HEK293 (cell line): ENCODE data around the gene IFIT5.

Experiments
- CTCF ChIA-PET: fragments of 350-600 bp; formaldehyde crosslinking; extraction: SDS; loops from one replicate; lab custom pipeline; 2021; ENCODE audit warnings: antibody characterized with exemption; lab: Yijun Ruan, JAX
- POLR2A ChIA-PET: fragments of 300-600 bp; formaldehyde crosslinking; extraction: SDS; loops from one replicate; lab custom pipeline; 2020; ENCODE audit warnings: antibody characterized with exemption, inconsistent platforms; lab: Yijun Ruan, JAX
- H3K27ac ChIP-seq: fragments of 200-500 bp; sonication (Bioruptor generic); 2 replicates; pipeline ENCODE4 v1.5.1; 2014; ENCODE audit warnings: low read depth, low read length, control low read depth, inconsistent platforms; ENCODE audit errors: extremely low read depth
- H3K36me3 ChIP-seq, 2 experiments: fragments of 200-500 bp in 1 of 2; sonication (Bioruptor generic) in 1 of 2; 1 replicate in 1 of 2; 2 replicates in 1 of 2; pipeline ENCODE4 v1.5.1; 2014 to 2017; ENCODE audit warnings: inconsistent platforms in 2 of 2, low read length in 2 of 2; ENCODE audit not compliant: control insufficient read depth in 2 of 2, insufficient read depth in 1 of 2
- H3K4me1 ChIP-seq: fragments of 200-500 bp; sonication (Bioruptor generic); 2 replicates; pipeline ENCODE4 v1.5.1; 2014; ENCODE audit warnings: mild to moderate bottlenecking, low read length, inconsistent platforms; ENCODE audit not compliant: control insufficient read depth, insufficient read depth
- H3K4me3 ChIP-seq: 2 replicates; pipeline ENCODE4 v1.5.1; 2011; ENCODE audit warnings: low read depth, mild to moderate bottlenecking, control low read depth, low read length, moderate library complexity
- H3K9me3 ChIP-seq: fragments of 200-500 bp; sonication (Bioruptor generic); 2 replicates; pipeline ENCODE4 v1.5.1; 2014; ENCODE audit warnings: low read depth, low read length, inconsistent platforms; ENCODE audit not compliant: control insufficient read depth, insufficient read depth
- BCL11B ChIP-seq: fragments of 450-650 bp; formaldehyde crosslinking; IDR thresholded peaks from 2 replicates; pipeline ENCODE4 v1.5.1; 2016; ENCODE audit warnings: low read depth, missing biosample characterization, missing genetic modification characterization
- GLI4 ChIP-seq: fragments of 450-650 bp; formaldehyde crosslinking; IDR thresholded peaks from 2 replicates; pipeline ENCODE4 v1.5.1; 2016; ENCODE audit warnings: missing biosample characterization, missing genetic modification characterization
- GLIS1 ChIP-seq: fragments of 450-650 bp; formaldehyde crosslinking; IDR thresholded peaks from 2 replicates; pipeline ENCODE4 v1.5.1; 2016; ENCODE audit warnings: missing biosample characterization, missing genetic modification characterization
- IKZF3 ChIP-seq: fragments of 450-650 bp; IDR thresholded peaks from 2 replicates; pipeline ENCODE4 v1.5.0; 2018; ENCODE audit warnings: missing biosample characterization, mild to moderate bottlenecking, missing genetic modification characterization, moderate library complexity
- SCRT1 ChIP-seq: fragments of 450-650 bp; formaldehyde crosslinking; IDR thresholded peaks from 2 replicates; pipeline ENCODE4 v1.5.1; 2016; ENCODE audit warnings: missing biosample characterization, missing genetic modification characterization, borderline replicate concordance
- TCF7L2 ChIP-seq: IDR thresholded peaks from 2 replicates; pipeline ENCODE4 v1.6.1; 2011; ENCODE audit warnings: low read depth, mild to moderate bottlenecking, inconsistent platforms, low read length, moderate library complexity, borderline replicate concordance
- YY1 ChIP-seq: fragments of 450-650 bp; formaldehyde crosslinking; IDR thresholded peaks from 2 replicates; pipeline ENCODE4 v1.5.1; 2018; ENCODE audit warnings: missing biosample characterization, missing genetic modification characterization
- ZBTB11 ChIP-seq: fragments of 450-650 bp; formaldehyde crosslinking; conservative IDR thresholded peaks from 2 replicates; pipeline ENCODE4 v1.5.1; 2016; ENCODE audit warnings: low read depth, missing biosample characterization, missing genetic modification characterization
- ZBTB21 ChIP-seq: fragments of 450-650 bp; formaldehyde crosslinking; IDR thresholded peaks from 2 replicates; pipeline ENCODE4 v1.5.1; 2017; ENCODE audit warnings: missing biosample characterization, missing genetic modification characterization
- ZBTB26 ChIP-seq: fragments of 450-650 bp; formaldehyde crosslinking; optimal IDR thresholded peaks from 2 replicates; pipeline ENCODE3; 2016; ENCODE audit warnings: missing biosample characterization, mild to moderate bottlenecking, missing genetic modification characterization
- ZBTB6 ChIP-seq: fragments of 450-650 bp; formaldehyde crosslinking; IDR thresholded peaks from 2 replicates; pipeline ENCODE4 v1.5.1; 2017; ENCODE audit warnings: missing biosample characterization, missing genetic modification characterization
- ZFP37 ChIP-seq: fragments of 450-650 bp; formaldehyde crosslinking; IDR thresholded peaks from 2 replicates; pipeline ENCODE4 v1.5.1; 2016; ENCODE audit warnings: missing biosample characterization, missing genetic modification characterization
- ZIC2 ChIP-seq: fragments of 450-650 bp; formaldehyde crosslinking; IDR thresholded peaks from 2 replicates; pipeline ENCODE4 v1.5.1; 2016; ENCODE audit warnings: missing biosample characterization, missing genetic modification characterization
- ZNF114 ChIP-seq: fragments of 450-650 bp; formaldehyde crosslinking; IDR thresholded peaks from 2 replicates; pipeline ENCODE4 v1.5.0; 2017; ENCODE audit warnings: missing biosample characterization, missing genetic modification characterization
- ZNF121 ChIP-seq: fragments of 450-650 bp; formaldehyde crosslinking; IDR thresholded peaks from 2 replicates; pipeline ENCODE4 v1.5.1; 2016; ENCODE audit warnings: missing biosample characterization, missing genetic modification characterization
- ZNF19 ChIP-seq: fragments of 450-650 bp; formaldehyde crosslinking; IDR thresholded peaks from 2 replicates; pipeline ENCODE4; 2016; ENCODE audit warnings: missing biosample characterization, missing genetic modification characterization, low read depth
- ZNF302 ChIP-seq: fragments of 450-650 bp; formaldehyde crosslinking; IDR thresholded peaks from 2 replicates; pipeline ENCODE4 v1.5.1; 2016; ENCODE audit warnings: missing biosample characterization, missing genetic modification characterization, low read depth
- ZNF324 ChIP-seq: fragments of 450-650 bp; formaldehyde crosslinking; IDR thresholded peaks from 2 replicates; pipeline ENCODE4 v1.5.1; 2016; ENCODE audit warnings: missing biosample characterization, missing genetic modification characterization
- ZNF350 ChIP-seq: fragments of 450-650 bp; formaldehyde crosslinking; IDR thresholded peaks from 2 replicates; pipeline ENCODE4 v1.5.0; 2017; ENCODE audit warnings: missing biosample characterization, mild to moderate bottlenecking, missing genetic modification characterization
- ZNF362 ChIP-seq: fragments of 450-650 bp; formaldehyde crosslinking; IDR thresholded peaks from 2 replicates; pipeline ENCODE4 v1.5.1; 2016; ENCODE audit warnings: missing biosample characterization, missing genetic modification characterization
- ZNF366 ChIP-seq: fragments of 450-650 bp; formaldehyde crosslinking; conservative IDR thresholded peaks from 2 replicates; pipeline ENCODE4 v1.5.1; 2016; ENCODE audit warnings: missing biosample characterization, missing genetic modification characterization
- ZNF398 ChIP-seq: fragments of 450-650 bp; formaldehyde crosslinking; IDR thresholded peaks from 2 replicates; pipeline ENCODE4 v1.5.1; 2017; ENCODE audit warnings: missing biosample characterization, missing genetic modification characterization
- ZNF501 ChIP-seq: fragments of 450-650 bp; formaldehyde crosslinking; IDR thresholded peaks from 2 replicates; pipeline ENCODE4 v1.5.1; 2016; ENCODE audit warnings: missing biosample characterization, missing genetic modification characterization
- ZNF585B ChIP-seq: fragments of 450-650 bp; formaldehyde crosslinking; IDR thresholded peaks from 2 replicates; pipeline ENCODE4 v1.5.1; 2016; ENCODE audit warnings: missing biosample characterization, missing genetic modification characterization
- ZNF660 ChIP-seq: fragments of 450-650 bp; IDR thresholded peaks from 2 replicates; pipeline ENCODE4 v1.5.1; 2018; ENCODE audit warnings: missing biosample characterization, mild to moderate bottlenecking, missing genetic modification characterization
- ZNF664 ChIP-seq: fragments of 450-650 bp; formaldehyde crosslinking; IDR thresholded peaks from 2 replicates; pipeline ENCODE4 v1.5.1; 2016; ENCODE audit warnings: missing biosample characterization, missing genetic modification characterization
- ZNF677 ChIP-seq: fragments of 450-650 bp; IDR thresholded peaks from 2 replicates; pipeline ENCODE4 v1.5.0; 2018; ENCODE audit warnings: missing biosample characterization, mild to moderate bottlenecking, missing genetic modification characterization, moderate library complexity
- ZSCAN23 ChIP-seq: fragments of 450-650 bp; formaldehyde crosslinking; IDR thresholded peaks from 2 replicates; pipeline ENCODE4 v1.5.1; 2016; ENCODE audit warnings: missing biosample characterization, missing genetic modification characterization
- ZSCAN30 ChIP-seq: fragments of 450-650 bp; IDR thresholded peaks from 2 replicates; pipeline ENCODE4 v1.5.1; 2018; ENCODE audit warnings: missing biosample characterization, mild to moderate bottlenecking, missing genetic modification characterization, moderate library complexity
- ZXDB ChIP-seq: fragments of 450-650 bp; formaldehyde crosslinking; IDR thresholded peaks from 2 replicates; pipeline ENCODE4 v1.5.1; 2016; ENCODE audit warnings: missing biosample characterization, missing genetic modification characterization

The IFIT5 gene

GRCh38 chr10:89414146-89414878, at the start of gene IFIT5:
Gene IFIT5 (plus strand): TSS chr10:89414568. CDS start chr10:89414799, 231 bp downstream.
- POLR2A ChIA-PET = no interaction called here
- peak within 1 kb of the TSS; percentile 74 for H3K4me3 ChIP-seq
- H3K36me3 ChIP-seq = peaks cover 7 to 15% of the 10 kb centered on the region in 2 experiments
- peak within 1 kb of the TSS; percentile 68 for H3K27ac ChIP-seq
- H3K9me3 ChIP-seq = no peaks in the 10 kb centered on the region
- peaks cover 3% of the 10 kb centered on the region; the same call in 1 of the 2 replicates for H3K4me1 ChIP-seq
- CTCF ChIA-PET = interaction anchor here (0.8 to 1.3 kb wide), 3 partner anchors 21 to 151 kb away, joined by 3 to 4 read pairs (median 3); partner anchors contain the start of gene IFIT1
- no peak for TF ChIP-seq ZNF114
- no peak for TF ChIP-seq BCL11B (tag by site-specific recombination)
- 0 out of 2 replicates have a peak, but pooled peaks have one; percentile 23 for TF ChIP-seq ZSCAN30 (tag by site-specific recombination)
- 0 out of 2 replicates have a peak, but pooled peaks have one; percentile 7 for TF ChIP-seq ZBTB11 (tag by site-specific recombination)
- TF ChIP-seq ZNF398 = no peak
- TF ChIP-seq ZSCAN23 = no peak
- no peak for TF ChIP-seq ZNF350 (tag by site-specific recombination)
- no peak for TF ChIP-seq ZNF302 (tag by site-specific recombination)
- TF ChIP-seq ZFP37 (tag by site-specific recombination) = no peak
- TF ChIP-seq ZNF362 (tag by site-specific recombination) = no peak
- 0 out of 2 replicates have a peak, but pooled peaks have one; percentile 16 for TF ChIP-seq ZBTB21 (tag by site-specific recombination)
- TF ChIP-seq ZNF664 (tag by site-specific recombination) = no peak
- TF ChIP-seq IKZF3 (tag by site-specific recombination) = no peak
- 0 out of 2 replicates have a peak, but pooled peaks have one; percentile 45 for TF ChIP-seq ZNF660 (tag by site-specific recombination)
- peak; percentile 93 for TF ChIP-seq ZBTB26 (tag by site-specific recombination)
- TF ChIP-seq ZBTB6 (tag by site-specific recombination) = 0 out of 2 replicates have a peak, but pooled peaks have one; percentile 8
- TF ChIP-seq TCF7L2 = no peak
- no peak for TF ChIP-seq ZNF501 (tag by site-specific recombination)
- no peak for TF ChIP-seq GLI4 (tag by site-specific recombination)
- TF ChIP-seq ZNF366 = no peak
- TF ChIP-seq ZNF677 (tag by site-specific recombination) = no peak
- TF ChIP-seq YY1 = 0 out of 2 replicates have a peak, but pooled peaks have one; percentile 38
- peak; percentile 58; the same call in 1 of the 2 replicates for TF ChIP-seq ZXDB (tag by site-specific recombination)
- TF ChIP-seq GLIS1 (tag by site-specific recombination) = peak; percentile 63
- TF ChIP-seq ZNF324 (tag by site-specific recombination) = no peak
- TF ChIP-seq ZNF121 = no peak
- TF ChIP-seq ZNF19 = no peak
- no peak for TF ChIP-seq ZIC2 (tag by site-specific recombination)
- no peak for TF ChIP-seq SCRT1 (tag by site-specific recombination)
- no peak for TF ChIP-seq ZNF585B
